HCT116 (cell line): Measurements from ENCODE around the gene CYP2E1.
"Not testable (repeated sequence)": the region's sequence is repeated elsewhere in the genome, so short reads cannot be mapped to it uniquely, and the experiment has no call there.

Experiments used
- CEBPB ChIP-seq: IDR thresholded peaks from 2 replicates; pipeline ENCODE4 v1.6.1; 2012; ENCODE audit warnings: low read depth
- EGR1 ChIP-seq: IDR thresholded peaks from 2 replicates; pipeline ENCODE4 v1.6.1; 2012; ENCODE audit warnings: low read depth
- EZH2 ChIP-seq: fragments of 200-600 bp; sonication (generic); IDR thresholded peaks from 2 replicates; pipeline ENCODE4 v1.6.1; 2017; ENCODE audit warnings: antibody characterized with exemption, mixed run types
- POLR2A ChIP-seq: IDR thresholded peaks from 2 replicates; pipeline ENCODE4 v1.7.0; 2011; ENCODE audit warnings: borderline replicate concordance; ENCODE audit not compliant: insufficient read depth, insufficient read length; ENCODE audit errors: extremely low read depth
- RAD21 ChIP-seq: IDR thresholded peaks from 2 replicates; pipeline ENCODE4 v1.6.1; 2012; ENCODE audit warnings: low read depth, mild to moderate bottlenecking
- SRF ChIP-seq: IDR thresholded peaks from 2 replicates; pipeline ENCODE4 v1.6.1; 2012; ENCODE audit warnings: low read depth
- TF ChIP-seq, protein P1 (sequence below), 3 experiments: fragments of 200-600 bp in 1 of 3; sonication (generic) in 1 of 3; IDR thresholded peaks in 2 of 3; conservative IDR thresholded peaks in 1 of 3; 2 replicates each; pipeline ENCODE4 v1.5.1; 2012 to 2017; ENCODE audit warnings: low read depth in 2 of 3, low read length in 2 of 3, antibody characterized with exemption in 1 of 3, borderline replicate concordance in 1 of 3, control low read depth in 1 of 3, mild to moderate bottlenecking in 1 of 3, mixed read lengths in 1 of 3, mixed run types in 1 of 3, moderate library complexity in 1 of 3; ENCODE audit not compliant: insufficient read depth in 1 of 3
- TF ChIP-seq, protein P2 (sequence below): IDR thresholded peaks from 2 replicates; pipeline ENCODE4 v1.6.1; 2012
- TF ChIP-seq, protein P3 (sequence below): IDR thresholded peaks from 2 replicates; pipeline ENCODE4 v1.6.1; 2012

DNA sequence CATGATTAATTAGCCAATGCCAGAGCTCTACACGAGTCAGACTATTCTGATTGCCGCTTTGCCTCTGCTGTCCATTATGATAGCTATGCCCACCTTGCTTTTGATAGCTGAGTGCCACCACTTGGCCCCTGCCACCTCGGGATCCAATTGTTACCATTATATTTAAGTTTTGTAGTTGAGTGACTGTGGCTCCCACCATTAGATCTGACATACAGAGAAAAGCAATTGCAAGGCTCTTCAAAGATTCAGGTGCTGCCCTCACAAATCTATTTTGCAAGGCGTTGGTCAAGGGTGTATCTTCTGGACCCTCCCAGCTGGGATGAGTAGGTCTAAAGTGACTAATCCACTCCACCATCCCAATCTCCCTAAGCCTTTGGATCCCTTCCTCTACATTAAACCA lies 26.3 kb upstream of the CYP2E1 start:
- not testable (repeated sequence) for TF ChIP-seq SRF, POLR2A, EZH2, CEBPB, RAD21, EGR1
- TF ChIP-seq, protein P1, sequence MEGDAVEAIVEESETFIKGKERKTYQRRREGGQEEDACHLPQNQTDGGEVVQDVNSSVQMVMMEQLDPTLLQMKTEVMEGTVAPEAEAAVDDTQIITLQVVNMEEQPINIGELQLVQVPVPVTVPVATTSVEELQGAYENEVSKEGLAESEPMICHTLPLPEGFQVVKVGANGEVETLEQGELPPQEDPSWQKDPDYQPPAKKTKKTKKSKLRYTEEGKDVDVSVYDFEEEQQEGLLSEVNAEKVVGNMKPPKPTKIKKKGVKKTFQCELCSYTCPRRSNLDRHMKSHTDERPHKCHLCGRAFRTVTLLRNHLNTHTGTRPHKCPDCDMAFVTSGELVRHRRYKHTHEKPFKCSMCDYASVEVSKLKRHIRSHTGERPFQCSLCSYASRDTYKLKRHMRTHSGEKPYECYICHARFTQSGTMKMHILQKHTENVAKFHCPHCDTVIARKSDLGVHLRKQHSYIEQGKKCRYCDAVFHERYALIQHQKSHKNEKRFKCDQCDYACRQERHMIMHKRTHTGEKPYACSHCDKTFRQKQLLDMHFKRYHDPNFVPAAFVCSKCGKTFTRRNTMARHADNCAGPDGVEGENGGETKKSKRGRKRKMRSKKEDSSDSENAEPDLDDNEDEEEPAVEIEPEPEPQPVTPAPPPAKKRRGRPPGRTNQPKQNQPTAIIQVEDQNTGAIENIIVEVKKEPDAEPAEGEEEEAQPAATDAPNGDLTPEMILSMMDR (IDR thresholded peaks at IDR 0.05 in 2 of 3, conservative IDR thresholded peaks at IDR 0.05 in 1 of 3; ENCODE audit: borderline replicate concordance in 1 of 3, insufficient read depth in 1 of 3, low read depth in 2 of 3, low read length in 2 of 3), result not testable (repeated sequence)
- TF ChIP-seq, protein P2, sequence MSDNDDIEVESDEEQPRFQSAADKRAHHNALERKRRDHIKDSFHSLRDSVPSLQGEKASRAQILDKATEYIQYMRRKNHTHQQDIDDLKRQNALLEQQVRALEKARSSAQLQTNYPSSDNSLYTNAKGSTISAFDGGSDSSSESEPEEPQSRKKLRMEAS, result not testable (repeated sequence)
- TF ChIP-seq, protein P3, sequence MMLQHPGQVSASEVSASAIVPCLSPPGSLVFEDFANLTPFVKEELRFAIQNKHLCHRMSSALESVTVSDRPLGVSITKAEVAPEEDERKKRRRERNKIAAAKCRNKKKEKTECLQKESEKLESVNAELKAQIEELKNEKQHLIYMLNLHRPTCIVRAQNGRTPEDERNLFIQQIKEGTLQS, result not testable (repeated sequence)
